GM12873 (cell line): ENCODE measurements around the gene SLCO3A1.

Experiments used
- CTCF ChIP-seq: IDR thresholded peaks from 2 replicates; pipeline ENCODE4 v1.5.1; 2012; ENCODE audit warnings: low read depth, mild to moderate bottlenecking, moderate library complexity, low read length, control low read depth; ENCODE audit not compliant: insufficient read depth; ENCODE audit errors: missing control alignments

The SLCO3A1 gene

DNA sequence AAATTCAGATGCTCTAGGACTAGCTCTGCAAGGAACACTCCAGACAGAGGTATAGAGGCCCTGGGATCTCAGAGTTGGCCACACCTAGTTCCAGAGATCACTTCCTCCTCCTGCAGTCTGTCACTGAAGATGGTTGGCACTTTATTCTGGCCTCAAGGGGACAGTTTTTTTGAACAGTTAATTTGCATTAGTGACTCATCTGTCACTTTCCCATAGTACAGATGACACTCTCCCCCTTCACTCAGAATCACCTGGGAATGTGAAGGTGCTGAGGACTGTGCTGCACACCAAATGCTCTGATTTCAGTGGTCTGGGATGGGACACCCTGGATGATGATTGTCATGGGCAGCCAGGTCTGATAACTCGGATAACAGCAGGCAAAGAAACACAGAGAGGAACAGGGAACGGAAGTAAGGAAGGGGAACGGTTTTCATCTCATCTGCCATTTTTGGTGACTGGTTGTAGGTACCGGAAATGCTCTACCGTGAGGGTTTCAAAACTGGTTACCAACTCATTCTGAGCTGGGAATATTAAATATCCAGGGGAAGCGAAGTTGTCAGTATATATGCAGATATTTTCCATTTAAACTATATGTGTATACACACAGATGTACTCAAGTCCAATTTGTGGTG, 307.6 kb downstream of the SLCO3A1 start:
- no peak for TF ChIP-seq CTCF

DNA sequence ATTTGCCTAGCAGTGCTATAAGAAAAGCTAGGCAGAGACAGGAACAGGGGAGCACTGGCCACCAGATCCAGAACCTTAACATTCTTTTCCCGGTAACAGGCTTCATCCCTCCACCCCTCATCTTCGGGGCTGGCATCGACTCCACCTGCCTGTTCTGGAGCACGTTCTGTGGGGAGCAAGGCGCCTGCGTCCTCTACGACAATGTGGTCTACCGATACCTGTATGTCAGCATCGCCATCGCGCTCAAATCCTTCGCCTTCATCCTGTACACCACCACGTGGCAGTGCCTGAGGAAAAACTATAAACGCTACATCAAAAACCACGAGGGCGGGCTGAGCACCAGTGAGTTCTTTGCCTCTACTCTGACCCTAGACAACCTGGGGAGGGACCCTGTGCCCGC, 309.1 kb downstream of the SLCO3A1 start:
- no peak for TF ChIP-seq CTCF

GRCh38 chr15:92163641-92164040, 310.1 kb downstream of the SLCO3A1 start:
- TF ChIP-seq CTCF, result no peak

DNA sequence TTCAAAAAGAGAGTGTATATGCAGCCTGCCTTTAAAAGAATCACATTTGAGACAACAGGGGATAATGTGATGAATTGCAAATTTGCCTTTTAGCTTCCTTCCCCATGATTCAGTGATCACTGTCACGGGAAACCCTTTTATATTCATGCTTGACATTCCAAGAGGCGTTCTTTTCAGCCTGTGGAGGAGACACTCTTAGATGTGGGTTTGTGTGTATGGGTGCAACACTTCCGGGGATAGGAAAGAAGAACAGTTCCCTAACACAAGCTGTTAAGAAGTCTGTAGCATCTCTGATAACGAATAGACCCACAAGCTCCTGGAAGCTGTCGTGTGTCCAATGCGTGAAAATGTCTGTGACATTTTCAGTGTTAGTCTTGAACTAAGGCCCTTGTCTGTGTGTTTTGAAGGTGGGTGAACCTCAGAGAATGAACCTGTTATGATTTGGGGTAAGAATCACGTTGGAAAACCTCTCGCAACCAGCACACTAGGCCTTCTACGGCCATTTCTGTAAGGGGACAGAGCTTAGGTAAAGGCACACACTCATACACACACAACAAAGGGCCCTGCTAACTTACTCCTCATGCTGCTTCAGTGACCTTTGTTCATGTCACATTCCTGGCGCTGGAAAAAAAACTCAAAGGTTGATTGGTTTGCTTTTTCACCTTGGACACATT, 311.0 kb downstream of the SLCO3A1 start:
- TF ChIP-seq CTCF, result no peak

- no peak for TF ChIP-seq CTCF
Measured at GRCh38 chr15:92165001-92165346, 311.5 kb downstream of the SLCO3A1 start.

GRCh38 chr15:92166029-92166428, 312.5 kb downstream of the SLCO3A1 start:
- TF ChIP-seq CTCF, result no peak

DNA sequence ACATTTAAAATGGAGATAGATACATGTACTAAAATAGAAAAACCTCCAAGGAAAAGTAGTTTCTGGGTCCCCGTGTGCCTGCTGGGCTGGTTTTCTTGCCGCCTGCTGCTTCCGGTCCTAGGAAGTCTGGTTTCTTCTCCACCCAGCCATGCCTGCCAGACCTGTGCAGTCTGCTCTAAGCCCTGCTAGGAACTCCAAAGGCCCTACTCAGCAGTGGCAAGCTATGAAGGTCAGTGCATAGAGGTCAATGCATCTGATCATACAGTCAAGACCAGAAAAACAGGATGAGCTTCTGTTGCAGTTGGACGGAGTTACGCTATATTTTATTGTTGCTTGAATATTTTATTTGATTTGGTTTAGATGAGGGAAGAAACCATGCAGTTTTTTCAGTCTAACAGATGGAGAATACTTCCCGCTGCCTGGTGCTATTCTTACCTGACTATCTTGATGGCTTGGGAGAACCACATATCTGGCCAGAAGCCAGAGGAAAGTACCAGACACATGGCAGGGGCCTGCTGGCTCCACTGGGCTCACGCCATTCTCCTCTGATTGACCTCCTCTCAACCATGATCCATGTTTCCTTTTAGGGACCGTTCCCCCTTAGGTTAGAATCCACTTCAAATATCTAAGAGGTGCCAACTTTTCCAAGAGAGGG, 313.4 kb downstream of the SLCO3A1 start:
- TF ChIP-seq CTCF, result no peak
